Measurements from ENCODE around the gene PLXNB2. TPM values are rescaled to one million over a fixed set of nuclear protein-coding genes. Genes with fewer than 3 reads are reported as not detected.
A peak's percentile ranks its signal among the peaks of the same experiment; 100 is the strongest.

The PLXNB2 gene
- total RNA-seq, 1 donor from 2014 or later: 20.6 TPM

- no peak for DNase-seq
- H3K4me3 Mint-ChIP-seq: peak overlapping the region; percentile 59
- CTCF ChIA-PET: interaction anchor here (0.7 to 2.5 kb wide), 4 partner anchors 14 to 54 kb away, joined by 3 to 8 read pairs (median 4); partner anchors contain the start of gene HDAC10
- peaks cover 2% of the 10 kb centered on the region for H3K27me3 Mint-ChIP-seq
- ATAC-seq (ENCODE audit: low read depth): peak; percentile 18
- intact Hi-C loops (cut with micrococcal nuclease): loop anchor here (1.0 kb wide), 3 partner anchors 10 to 14 kb away; no protein-coding TSS in a partner anchor
- H3K36me3 Mint-ChIP-seq (ENCODE audit: low read depth): no peaks in the 10 kb centered on the region
- H3K9me3 Mint-ChIP-seq: no peaks in the 10 kb centered on the region
- no peak for TF ChIP-seq CTCF (IDR thresholded peaks at IDR 0.05)
- peaks cover 63% of the 10 kb centered on the region for H3K4me1 Mint-ChIP-seq
- peak overlapping the region; percentile 63 for H3K27ac Mint-ChIP-seq
- POLR2A ChIA-PET: interaction anchor here (0.8 to 4.9 kb wide), 8 partner anchors 10 to 261 kb away, joined by 3 to 74 read pairs (median 9); partner anchors contain the start of genes DENND6B and HDAC10
Measured at GRCh38 chr22:50304528-50305392, 2.7 kb downstream of the PLXNB2 start.

GRCh38 chr22:50303848-50304527, 3.5 kb downstream of the PLXNB2 start:
- peak; percentile 19 for ATAC-seq (ENCODE audit: low read depth)
- peaks cover 64% of the 10 kb centered on the region for H3K4me1 Mint-ChIP-seq
- no peaks in the 10 kb centered on the region for H3K36me3 Mint-ChIP-seq (ENCODE audit: low read depth)
- no peak for DNase-seq
- H3K27ac Mint-ChIP-seq: peak overlapping the region; percentile 63
- H3K4me3 Mint-ChIP-seq: peak overlapping the region; percentile 59
- POLR2A ChIA-PET: interaction anchor here (1.1 to 4.9 kb wide), 6 partner anchors 10 to 166 kb away, joined by 3 to 74 read pairs (median 9); partner anchors contain the start of genes DENND6B and HDAC10
- no peaks in the 10 kb centered on the region for H3K9me3 Mint-ChIP-seq
- no peak for TF ChIP-seq CTCF (IDR thresholded peaks at IDR 0.05)
- intact Hi-C loops (cut with micrococcal nuclease): loop anchor here (1.0 to 2.0 kb wide), 3 partner anchors 10 to 23 kb away; partner anchors contain the start of gene DENND6B
- peaks cover 2% of the 10 kb centered on the region for H3K27me3 Mint-ChIP-seq
- CTCF ChIA-PET: interaction anchor here (1.1 to 2.5 kb wide), 3 partner anchors 14 to 53 kb away, joined by 4 to 8 read pairs (median 4); partner anchors contain the start of gene HDAC10

- Mint-ChIP-seq H3K27me3 (peaks cover 2% of the 10 kb centered on the region), H3K4me1 (peaks cover 62% of the 10 kb centered on the region), H3K9me3 (no peaks in the 10 kb centered on the region), H3K27ac (no peak overlapping the region), H3K36me3 (ENCODE audit: low read depth) (no peaks in the 10 kb centered on the region), H3K4me3 (no peak overlapping the region)
- ChIA-PET CTCF (interaction anchor here (1.1 to 2.5 kb wide), 3 partner anchors 13 to 53 kb away, joined by 4 to 8 read pairs (median 4); partner anchors contain the start of gene HDAC10), POLR2A (interaction anchor here (1.6 to 4.9 kb wide), 4 partner anchors 10 to 53 kb away, joined by 4 to 74 read pairs (median 16); partner anchors contain the start of genes DENND6B and HDAC10)
- DNase-seq: no peak
- intact Hi-C loops (cut with micrococcal nuclease): loop anchor here (2.0 kb wide), 1 partner anchor 23 kb away; the partner anchor contains the start of gene DENND6B
- ATAC-seq (ENCODE audit: low read depth): no peak
- no peak for TF ChIP-seq CTCF (IDR thresholded peaks at IDR 0.05)
Measured at GRCh38 chr22:50303515-50303847, 4.0 kb downstream of the PLXNB2 start.

GRCh38 chr22:50302564-50302963, 4.9 kb downstream of the PLXNB2 start:
- TF ChIP-seq CTCF (IDR thresholded peaks at IDR 0.05): no peak
- no peaks in the 10 kb centered on the region for H3K9me3 Mint-ChIP-seq
- no peak for DNase-seq
- no peak overlapping the region for H3K4me3 Mint-ChIP-seq
- H3K27ac Mint-ChIP-seq: peak overlapping the region; percentile 35
- CTCF ChIA-PET: interaction anchor here (0.7 to 1.5 kb wide), 2 partner anchors 26 to 39 kb away, joined by 3 to 8 read pairs; no protein-coding TSS in a partner anchor
- no peaks in the 10 kb centered on the region for H3K36me3 Mint-ChIP-seq (ENCODE audit: low read depth)
- no peak for ATAC-seq (ENCODE audit: low read depth)
- intact Hi-C loops (cut with micrococcal nuclease): loop anchor here (2.0 kb wide), 1 partner anchor 24 kb away; the partner anchor contains the start of gene DENND6B
- POLR2A ChIA-PET: interaction anchor here (0.6 to 3.0 kb wide), 4 partner anchors 9 to 30 kb away, joined by 3 to 15 read pairs (median 8); no protein-coding TSS in a partner anchor
- H3K4me1 Mint-ChIP-seq: peaks cover 60% of the 10 kb centered on the region
- H3K27me3 Mint-ChIP-seq: peaks cover 2% of the 10 kb centered on the region

Measured in activated B cell treated with CpG ODN at 0.5 μM for 24 hours (primary cell).